Measurements from ENCODE around the gene TMEM178B. TPM values are rescaled to one million over a fixed set of nuclear protein-coding genes. Genes with fewer than 3 reads are reported as not detected.

The TMEM178B gene
- polyA plus RNA-seq, 1 of the 3 experiments (the other 2 are of a cell fraction) = 0.20 TPM

- no peaks in the 10 kb centered on the region for H3K79me2 ChIP-seq (ENCODE audit: insufficient read depth)
- no peak for DNase-seq
- H3K27me3 ChIP-seq (ENCODE audit: insufficient read depth) = no peaks in the 10 kb centered on the region
- H3F3A ChIP-seq (replicated peaks; ENCODE audit: insufficient read depth) = no peaks in the 10 kb centered on the region
- H3K4me3 ChIP-seq (ENCODE audit: low read depth in 2 of 2, low read length in 1 of 2) = no peak overlapping the region
- H3K27ac ChIP-seq (ENCODE audit: low read depth in 2 of 2, low read length in 1 of 2) = no peak overlapping the region
- no peaks in the 10 kb centered on the region for H3K9me3 ChIP-seq
- H3K4me1 ChIP-seq (ENCODE audit: control insufficient read depth in 1 of 2, insufficient read depth in 2 of 2, low read depth in 1 of 2, low read length in 1 of 2) = peaks cover 0 to 9% of the 10 kb centered on the region in 2 experiments; a peak in 1 of 4 replicates
- no peak overlapping the region for H3K9ac ChIP-seq
- H4K20me1 ChIP-seq (ENCODE audit: insufficient read depth) = no peaks in the 10 kb centered on the region
- H3K36me3 ChIP-seq (replicated peaks in 1 of 2; ENCODE audit: control insufficient read depth in 1 of 2, insufficient read depth in 2 of 2, low read length in 1 of 2) = no peaks in the 10 kb centered on the region
- POLR2A ChIA-PET = no interaction called here
- no peak overlapping the region for H3K4me2 ChIP-seq
- no peaks in the 10 kb centered on the region for H3K9me2 ChIP-seq
- CTCF ChIA-PET = interaction anchor here (0.8 kb wide), 1 partner anchor 11 kb away, joined by 3 read pairs; no protein-coding TSS in a partner anchor
- 21% methylated on average over 2 of the region's 2 CpGs for WGBS (ENCODE audit: low lambda C conversion rate)
- no peak overlapping the region for H2AFZ ChIP-seq (ENCODE audit: low read depth)
- TF ChIP-seq IRF3 (IDR thresholded peaks at IDR 0.05; ENCODE audit: low read depth, low read length) = no peak
- TF ChIP-seq TAF1 (IDR thresholded peaks at IDR 0.05; ENCODE audit: borderline replicate concordance, low read depth, low read length) = no peak
- TF ChIP-seq ELF1 (IDR thresholded peaks at IDR 0.05) = no peak
- TF ChIP-seq CTCF (IDR thresholded peaks at IDR 0.05) = no peak
- TF ChIP-seq ZBTB33 (IDR thresholded peaks at IDR 0.05; ENCODE audit: borderline replicate concordance, low read depth) = no peak
- no peak for TF ChIP-seq CHD2 (IDR thresholded peaks at IDR 0.05; ENCODE audit: low read length, partially characterized antibody)
- no peak for TF ChIP-seq YY1 (IDR thresholded peaks at IDR 0.05; ENCODE audit: low read depth)
- no peak for TF ChIP-seq RFX5 (IDR thresholded peaks at IDR 0.05; ENCODE audit: low read length)
- no peak for TF ChIP-seq JUND (IDR thresholded peaks at IDR 0.05)
- TF ChIP-seq RXRA (IDR thresholded peaks at IDR 0.05; ENCODE audit: borderline replicate concordance, low read depth) = no peak
- TF ChIP-seq SIN3A (IDR thresholded peaks at IDR 0.05; ENCODE audit: borderline replicate concordance, low read depth, low read length) = no peak
- no peak for TF ChIP-seq GATA2 (CRISPR knock-in tag; IDR thresholded peaks at IDR 0.05)
- TF ChIP-seq REST (IDR thresholded peaks at IDR 0.05; ENCODE audit: low read depth, low read length) = no peak
- no peak for TF ChIP-seq NRF1 (IDR thresholded peaks at IDR 0.05; ENCODE audit: low read depth, low read length)
- no peak for TF ChIP-seq SMC3 (IDR thresholded peaks at IDR 0.05; ENCODE audit: low read depth, low read length)
- TF ChIP-seq FOSL2 (IDR thresholded peaks at IDR 0.05; ENCODE audit: borderline replicate concordance, low read depth) = no peak
- no peak for TF ChIP-seq GABPA (IDR thresholded peaks at IDR 0.05; ENCODE audit: low read depth)
- TF ChIP-seq RCOR1 (IDR thresholded peaks at IDR 0.05; ENCODE audit: low read length) = no peak
- TF ChIP-seq FOXM1 (IDR thresholded peaks at IDR 0.05; ENCODE audit: low read depth) = no peak
- no peak for TF ChIP-seq EZH2phosphoT487 (IDR thresholded peaks at IDR 0.05; ENCODE audit: borderline replicate concordance, low read depth)
Observed at GRCh38 chr7:141456298-141456697, 382.4 kb downstream of the TMEM178B start.

Data from SK-N-SH (cell line).